OCI-LY1 (cell line): ENCODE results near the gene CA5A.

ENCODE experiments used
- H2AFZ ChIP-seq: fragments of 200-600 bp; sonication (generic), shearing (Covaris generic); 2 replicates; pipeline ENCODE4 v1.6.0; 2014; ENCODE audit warnings: antibody characterized with exemption, mild to moderate bottlenecking, low read length
- H3F3A ChIP-seq: fragments of 200-600 bp; sonication (generic), shearing (Covaris generic); 2 replicates; pipeline ENCODE4 v1.6.0; 2014; ENCODE audit warnings: mild to moderate bottlenecking, antibody characterized with exemption, low read length, moderate library complexity; ENCODE audit not compliant: insufficient read depth
- H3K27ac ChIP-seq: fragments of 200-600 bp; sonication (generic); 2 replicates; pipeline ENCODE4 v1.5.1; 2014; ENCODE audit warnings: low read length, mixed run types, mild to moderate bottlenecking, low read depth; ENCODE audit not compliant: poor library complexity, severe bottlenecking
- H3K27me3 ChIP-seq: fragments of 200-600 bp; sonication (generic); 2 replicates; pipeline ENCODE4 v1.6.0; 2014; ENCODE audit warnings: antibody characterized with exemption, mild to moderate bottlenecking, low read length, moderate library complexity; ENCODE audit not compliant: insufficient read depth
- H3K36me3 ChIP-seq: fragments of 200-600 bp; sonication (generic); 2 replicates; pipeline ENCODE4 v1.6.1; 2014; ENCODE audit warnings: mild to moderate bottlenecking, antibody characterized with exemption, low read length, moderate library complexity, mixed read lengths; ENCODE audit not compliant: insufficient read depth
- H3K4me1 ChIP-seq: fragments of 200-600 bp; sonication (generic); 2 replicates; pipeline ENCODE4 v1.5.1; 2014; ENCODE audit warnings: mild to moderate bottlenecking, low read length, moderate library complexity; ENCODE audit not compliant: insufficient read depth, severe bottlenecking
- H3K4me2 ChIP-seq: fragments of 200-600 bp; sonication (generic), shearing (Covaris generic); 2 replicates; pipeline ENCODE4 v1.6.1; 2014; ENCODE audit warnings: low read length
- H3K4me3 ChIP-seq: fragments of 200-600 bp; sonication (generic); 2 replicates; pipeline ENCODE4 v1.5.1; 2014; ENCODE audit warnings: low read length, low read depth, mild to moderate bottlenecking, mixed read lengths; ENCODE audit not compliant: poor library complexity, severe bottlenecking
- H3K79me2 ChIP-seq: fragments of 200-600 bp; shearing (Covaris generic); 2 replicates; pipeline ENCODE4 v1.6.1; 2016; ENCODE audit warnings: mixed run types, low read length, mixed read lengths; ENCODE audit not compliant: insufficient read depth
- H3K9ac ChIP-seq: fragments of 200-600 bp; sonication (generic), shearing (Covaris generic); 2 replicates; pipeline ENCODE4 v1.6.1; 2014; ENCODE audit warnings: mild to moderate bottlenecking, low read length, mixed read lengths
- H3K9me2 ChIP-seq: fragments of 200-600 bp; sonication (generic), shearing (Covaris generic); 2 replicates; pipeline ENCODE4 v1.6.1; 2014; ENCODE audit warnings: low read depth, mild to moderate bottlenecking, low read length, mixed read lengths
- H3K9me3 ChIP-seq: fragments of 200-600 bp; shearing (Covaris generic); 2 replicates; pipeline ENCODE4 v1.6.1; 2014; ENCODE audit warnings: low read length, mixed read lengths
- H4K20me1 ChIP-seq: fragments of 200-600 bp; sonication (generic), shearing (Covaris generic); 2 replicates; pipeline ENCODE4 v1.6.0; 2016; ENCODE audit warnings: mild to moderate bottlenecking, low read length; ENCODE audit not compliant: insufficient read depth
- CTCF ChIP-seq: fragments of 200-600 bp; sonication (generic), shearing (Covaris generic); IDR thresholded peaks from 2 replicates; pipeline ENCODE4 v1.5.1; 2017; ENCODE audit warnings: mild to moderate bottlenecking, antibody characterized with exemption, low read length, moderate library complexity, mixed read lengths
- EZH2 ChIP-seq: fragments of 200-600 bp; sonication (generic), shearing (Covaris generic); IDR thresholded peaks from 2 replicates; pipeline ENCODE4 v1.8.0; 2017; ENCODE audit warnings: borderline replicate concordance, mixed run types, mild to moderate bottlenecking, antibody characterized with exemption, low read length, moderate library complexity, mixed read lengths

The CA5A gene

GRCh38 chr16:87847785-87848675 is 88.3 kb downstream of the CA5A start:
- H3K27ac ChIP-seq, result no peak overlapping the region
- H3K9me3 ChIP-seq, result no peaks in the 10 kb centered on the region
- 0 out of 2 replicates have a peak, but pooled peaks cover 12% of the 10 kb centered on the region for H3K79me2 ChIP-seq
- H3K4me3 ChIP-seq, result no peak overlapping the region
- H3K9me2 ChIP-seq, result no peaks in the 10 kb centered on the region
- no peak overlapping the region for H3K9ac ChIP-seq
- no peaks in the 10 kb centered on the region for H4K20me1 ChIP-seq
- H3K4me1 ChIP-seq, result peaks cover 42% of the 10 kb centered on the region
- no peaks in the 10 kb centered on the region for H3F3A ChIP-seq
- H3K27me3 ChIP-seq, result no peaks in the 10 kb centered on the region
- TF ChIP-seq EZH2, result no peak
- no peak for TF ChIP-seq CTCF
- H3K4me2 ChIP-seq, result no peak overlapping the region
- H3K36me3 ChIP-seq, result peaks cover 91% of the 10 kb centered on the region
- no peak overlapping the region for H2AFZ ChIP-seq

GRCh38 chr16:87847467-87847784 is 88.9 kb downstream of the CA5A start:
- no peaks in the 10 kb centered on the region for H3K27me3 ChIP-seq
- no peak overlapping the region for H3K4me3 ChIP-seq
- peaks cover 41% of the 10 kb centered on the region for H3K4me1 ChIP-seq
- H3K27ac ChIP-seq, result no peak overlapping the region
- 0 out of 2 replicates have a peak, but pooled peaks cover 12% of the 10 kb centered on the region for H3K79me2 ChIP-seq
- H3K36me3 ChIP-seq, result peaks cover 94% of the 10 kb centered on the region
- H3K4me2 ChIP-seq, result no peak overlapping the region
- no peak for TF ChIP-seq EZH2
- no peak for TF ChIP-seq CTCF
- H3F3A ChIP-seq, result no peaks in the 10 kb centered on the region
- no peaks in the 10 kb centered on the region for H3K9me3 ChIP-seq
- H2AFZ ChIP-seq, result no peak overlapping the region
- no peaks in the 10 kb centered on the region for H3K9me2 ChIP-seq
- no peaks in the 10 kb centered on the region for H4K20me1 ChIP-seq
- H3K9ac ChIP-seq, result no peak overlapping the region

GRCh38 chr16:87846705-87847466 is 89.4 kb downstream of the CA5A start:
- no peak for TF ChIP-seq CTCF
- no peak for TF ChIP-seq EZH2
- H3F3A ChIP-seq, result no peaks in the 10 kb centered on the region
- no peak overlapping the region for H3K27ac ChIP-seq
- peaks cover 94% of the 10 kb centered on the region for H3K36me3 ChIP-seq
- no peaks in the 10 kb centered on the region for H3K9me2 ChIP-seq
- no peak overlapping the region for H2AFZ ChIP-seq
- H3K4me3 ChIP-seq, result no peak overlapping the region
- no peaks in the 10 kb centered on the region for H3K27me3 ChIP-seq
- no peaks in the 10 kb centered on the region for H3K9me3 ChIP-seq
- H3K4me2 ChIP-seq, result no peak overlapping the region
- H3K4me1 ChIP-seq, result peaks cover 35% of the 10 kb centered on the region
- H3K9ac ChIP-seq, result no peak overlapping the region
- H4K20me1 ChIP-seq, result no peaks in the 10 kb centered on the region
- H3K79me2 ChIP-seq, result 0 out of 2 replicates have a peak, but pooled peaks cover 12% of the 10 kb centered on the region
